GM12874 (cell line): ENCODE data around the gene ARHGAP10.

ENCODE experiments used
- TF ChIP-seq, protein P1 (sequence below): IDR thresholded peaks from 2 replicates; pipeline ENCODE4 v1.5.1; 2011; ENCODE audit warnings: low read depth, mild to moderate bottlenecking, control low read depth, low read length, moderate library complexity; ENCODE audit not compliant: insufficient read depth

Gene ARHGAP10

DNA sequence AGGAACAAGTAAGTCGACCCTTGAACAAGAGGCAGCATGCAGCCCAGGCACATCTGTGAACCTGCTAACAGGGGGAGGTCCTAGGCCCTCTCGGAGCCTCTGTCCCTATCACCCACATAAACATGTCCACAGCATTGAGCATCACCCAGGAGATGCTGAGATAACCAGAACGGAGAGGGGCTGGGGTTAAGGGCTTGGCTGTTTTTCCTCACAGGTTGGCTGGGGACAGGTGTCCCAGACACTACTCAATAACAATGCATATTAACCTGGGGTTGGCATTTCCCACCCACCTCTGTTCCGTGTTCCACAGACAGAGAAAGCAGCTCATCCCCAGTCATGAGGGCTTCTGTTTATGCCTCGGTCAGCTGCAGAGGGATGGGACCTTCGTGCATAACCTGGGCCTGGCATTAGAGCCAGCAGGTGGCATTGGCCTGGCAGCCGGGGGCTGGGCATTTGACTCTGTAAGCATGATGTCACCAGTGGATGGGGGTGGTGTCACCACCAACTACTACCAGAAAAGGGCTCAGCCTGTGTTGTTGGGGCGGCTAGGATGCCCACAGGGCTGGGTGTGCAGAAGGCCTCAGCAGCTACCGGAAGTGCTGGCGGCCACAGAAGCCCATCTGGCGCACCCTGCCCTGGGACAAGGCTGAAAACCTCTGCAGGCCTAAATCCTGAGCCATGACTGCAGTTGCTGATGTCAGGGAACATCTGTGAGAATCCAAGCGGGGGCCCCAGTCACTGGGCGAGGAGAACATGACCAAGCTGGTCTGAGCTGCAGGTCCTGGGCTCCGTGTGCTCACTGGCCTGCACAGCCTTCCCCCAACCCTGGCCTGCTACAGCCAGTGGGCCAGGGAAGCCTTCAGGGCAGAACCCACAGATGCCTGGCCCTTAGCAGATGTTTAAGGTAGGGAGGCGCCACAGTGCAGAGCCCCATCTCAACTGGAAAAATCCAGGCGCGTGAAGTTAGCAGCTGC is 358.9 kb downstream of the ARHGAP10 start:
- TF ChIP-seq, protein P1, sequence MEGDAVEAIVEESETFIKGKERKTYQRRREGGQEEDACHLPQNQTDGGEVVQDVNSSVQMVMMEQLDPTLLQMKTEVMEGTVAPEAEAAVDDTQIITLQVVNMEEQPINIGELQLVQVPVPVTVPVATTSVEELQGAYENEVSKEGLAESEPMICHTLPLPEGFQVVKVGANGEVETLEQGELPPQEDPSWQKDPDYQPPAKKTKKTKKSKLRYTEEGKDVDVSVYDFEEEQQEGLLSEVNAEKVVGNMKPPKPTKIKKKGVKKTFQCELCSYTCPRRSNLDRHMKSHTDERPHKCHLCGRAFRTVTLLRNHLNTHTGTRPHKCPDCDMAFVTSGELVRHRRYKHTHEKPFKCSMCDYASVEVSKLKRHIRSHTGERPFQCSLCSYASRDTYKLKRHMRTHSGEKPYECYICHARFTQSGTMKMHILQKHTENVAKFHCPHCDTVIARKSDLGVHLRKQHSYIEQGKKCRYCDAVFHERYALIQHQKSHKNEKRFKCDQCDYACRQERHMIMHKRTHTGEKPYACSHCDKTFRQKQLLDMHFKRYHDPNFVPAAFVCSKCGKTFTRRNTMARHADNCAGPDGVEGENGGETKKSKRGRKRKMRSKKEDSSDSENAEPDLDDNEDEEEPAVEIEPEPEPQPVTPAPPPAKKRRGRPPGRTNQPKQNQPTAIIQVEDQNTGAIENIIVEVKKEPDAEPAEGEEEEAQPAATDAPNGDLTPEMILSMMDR: no peak

DNA sequence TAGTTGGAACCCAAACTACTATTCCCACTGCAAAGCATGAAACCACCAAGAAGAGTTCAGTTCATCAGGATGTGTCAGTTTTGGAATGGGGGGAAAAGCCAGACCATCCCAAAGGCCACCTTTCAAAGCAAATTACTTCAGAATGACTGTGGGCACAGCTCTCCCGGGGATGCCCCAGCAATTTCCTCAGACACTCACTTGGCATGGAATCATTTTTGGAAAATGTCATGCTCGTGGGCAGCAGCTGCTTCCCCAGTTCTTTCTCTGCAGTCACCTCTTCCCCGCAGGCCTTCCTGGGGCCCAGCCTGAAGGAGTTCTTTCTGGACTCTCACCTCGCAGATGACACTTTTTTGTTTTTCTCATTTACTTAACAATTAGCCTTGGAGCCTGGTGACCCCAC is 360.0 kb downstream of the ARHGAP10 start:
- TF ChIP-seq, protein P1: no peak

DNA sequence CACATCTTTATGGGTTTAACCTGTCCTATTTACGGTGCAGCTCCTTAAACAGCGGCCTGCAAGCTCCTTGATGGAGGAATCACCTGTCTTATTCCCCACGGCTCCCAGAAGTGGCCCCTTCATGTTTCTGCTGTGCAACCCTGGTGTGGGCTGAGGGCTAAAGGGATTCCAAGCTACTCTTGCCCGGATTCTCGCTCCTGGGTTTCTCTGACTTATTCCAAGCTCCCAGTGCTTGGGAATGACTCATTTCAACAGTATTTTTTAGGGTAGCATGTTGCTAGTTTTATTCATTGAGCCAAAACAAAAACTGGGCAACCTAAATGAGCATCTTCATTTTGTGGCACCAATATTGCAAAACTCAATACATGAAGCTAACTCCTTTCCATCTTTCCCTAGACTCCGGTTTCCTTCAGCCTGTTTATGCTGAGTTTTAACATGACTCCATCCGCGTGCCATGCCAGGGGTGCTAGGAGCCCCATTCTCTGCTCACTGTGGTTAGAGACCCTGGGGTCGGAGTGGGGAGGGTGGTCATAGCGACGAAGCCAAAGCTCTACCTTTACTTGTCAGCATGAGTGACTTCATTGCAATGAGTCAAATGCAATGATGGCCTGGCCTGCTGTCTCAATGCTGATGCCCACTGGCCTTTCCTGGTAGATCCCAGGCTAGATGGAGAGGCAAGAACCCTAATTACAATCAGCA is 360.6 kb downstream of the ARHGAP10 start:
- TF ChIP-seq, protein P1: no peak

DNA sequence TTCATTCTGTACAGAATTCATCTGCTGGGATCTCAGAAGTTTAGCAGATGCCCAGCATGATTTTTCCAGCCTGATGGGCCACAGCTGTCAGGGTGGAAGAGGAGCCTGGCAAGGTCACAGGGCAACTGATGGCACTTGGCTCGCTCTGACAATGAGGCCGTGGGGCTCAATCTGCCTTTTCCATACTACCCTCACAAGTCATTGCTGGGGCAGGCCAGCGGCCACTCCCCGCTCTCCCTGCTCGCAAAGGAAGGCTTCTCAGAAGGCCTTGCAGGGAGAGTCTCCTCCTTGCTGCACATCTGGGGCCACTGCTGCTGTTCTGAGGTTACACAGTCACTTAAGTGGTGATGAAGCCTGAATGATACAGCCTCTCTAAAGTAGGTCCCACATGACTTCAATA is 361.2 kb downstream of the ARHGAP10 start:
- TF ChIP-seq, protein P1: no peak

DNA sequence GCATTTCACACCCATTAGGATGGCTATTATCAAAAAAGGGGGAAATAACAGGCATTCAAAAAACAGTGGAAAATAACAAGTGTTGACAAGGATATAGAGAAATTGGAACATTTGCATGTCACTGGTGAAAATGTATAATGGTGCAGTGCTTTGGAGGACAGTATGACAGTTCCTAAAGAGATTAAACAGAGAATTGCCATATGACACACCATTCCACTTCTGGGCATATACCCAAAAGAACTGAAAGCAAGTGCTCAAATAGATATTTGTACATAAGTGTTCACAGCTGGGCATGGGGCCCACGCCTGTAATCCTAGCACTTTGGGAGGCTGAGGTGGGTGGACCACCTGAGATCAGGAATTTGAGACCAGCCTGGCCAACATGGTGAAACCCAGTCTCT is 362.3 kb downstream of the ARHGAP10 start:
- TF ChIP-seq, protein P1: no peak

DNA sequence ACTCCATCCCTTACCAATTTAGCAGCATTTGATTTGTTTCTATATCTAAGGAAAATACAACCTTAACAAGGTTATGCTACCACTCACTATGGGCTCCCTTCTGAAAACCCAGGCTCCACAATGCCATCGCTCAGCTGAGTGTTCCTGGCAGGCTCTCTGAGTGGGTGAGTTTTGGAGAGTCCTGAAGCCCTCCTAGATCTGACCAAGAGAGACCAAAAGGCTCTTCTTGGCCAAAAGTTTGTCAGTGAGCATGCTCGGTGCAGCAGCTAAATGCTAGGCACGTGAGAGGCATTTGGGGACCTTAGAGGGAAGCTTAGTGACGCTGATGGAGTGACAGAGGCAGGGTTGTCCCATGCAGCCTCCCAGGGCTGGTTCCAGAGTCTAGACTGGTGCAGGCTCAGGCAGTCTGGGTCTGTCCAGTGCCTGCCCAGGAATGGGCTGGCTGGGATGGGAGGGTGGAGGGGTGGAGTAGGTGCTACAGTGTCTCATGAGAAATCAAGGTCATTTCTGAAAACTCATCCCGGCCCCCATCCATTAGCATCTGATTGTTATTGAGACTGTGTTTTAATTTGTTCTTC is 363.5 kb downstream of the ARHGAP10 start:
- TF ChIP-seq, protein P1: no peak

DNA sequence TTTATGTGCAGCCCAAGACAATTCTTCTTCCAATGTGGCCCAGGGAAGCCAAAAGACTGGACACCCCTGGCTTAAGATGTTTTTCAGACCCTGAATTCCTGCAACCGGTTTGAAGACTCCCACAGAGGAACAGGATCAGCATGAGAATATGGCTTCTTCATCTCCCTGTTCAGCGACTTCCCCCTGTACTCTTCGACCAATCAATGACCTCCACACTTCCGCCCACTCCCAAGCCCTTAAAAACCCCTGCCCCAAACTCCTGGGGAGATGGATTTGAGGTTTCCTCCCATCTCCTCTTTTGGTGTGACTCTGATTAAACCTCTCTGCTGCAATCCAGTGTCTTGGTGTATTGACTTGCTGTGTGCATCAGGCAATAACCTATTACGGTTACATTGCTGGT is 365.9 kb downstream of the ARHGAP10 start:
- TF ChIP-seq, protein P1: no peak
